H1 (cell line): ENCODE measurements around the gene C3orf62. TPM values are rescaled to one million over a fixed set of nuclear protein-coding genes. Genes with fewer than 3 reads are reported as not detected.

Source experiments
- BCL11A ChIP-seq, 2 experiments: IDR thresholded peaks; one replicate each; pipeline ENCODE4 v1.6.1; 2011; ENCODE audit warnings: low read depth in 2 of 2, low read length in 2 of 2, mild to moderate bottlenecking in 2 of 2
- CEBPB ChIP-seq: IDR thresholded peaks from 2 replicates; pipeline ENCODE4 v1.6.1; 2012; ENCODE audit warnings: low read depth, low read length
- CREB1 ChIP-seq: IDR thresholded peaks from 2 replicates; pipeline ENCODE4 v1.6.1; 2012; ENCODE audit warnings: inconsistent platforms
- GABPA ChIP-seq: IDR thresholded peaks from 2 replicates; pipeline ENCODE4 v1.6.1; 2011; ENCODE audit warnings: mild to moderate bottlenecking, low read length, moderate library complexity, borderline replicate concordance; ENCODE audit not compliant: insufficient read depth
- RBBP5 ChIP-seq: IDR thresholded peaks from 2 replicates; pipeline ENCODE4 v1.7.1; 2012; ENCODE audit warnings: low read depth, mild to moderate bottlenecking, inconsistent platforms, low read length, moderate library complexity, borderline replicate concordance
- SIX5 ChIP-seq: IDR thresholded peaks from 2 replicates; pipeline ENCODE4 v1.6.1; 2011; ENCODE audit warnings: mild to moderate bottlenecking, low read depth, low read length
- TCF12 ChIP-seq: IDR thresholded peaks from 2 replicates; pipeline ENCODE4 v1.6.1; 2011; ENCODE audit warnings: low read depth, mild to moderate bottlenecking, low read length
- YY1 ChIP-seq: IDR thresholded peaks from 2 replicates; pipeline ENCODE4 v1.6.1; 2011; ENCODE audit warnings: low read depth, mild to moderate bottlenecking, low read length
- polyA plus RNA-seq, 7 experiments: library from polyadenylated mRNA; depleted of rRNA in 3 of 7; stranded (reverse) in 5 of 7; unstranded in 2 of 7; fragments of >200 nt in 5 of 7; fragments of 200-250 nt in 2 of 7; gene quantifications; 1 replicate in 5 of 7; 2 replicates in 1 of 7; 4 replicates in 1 of 7; pipeline versions ENCODE4 v1.2.1 to v1.2.3, GENCODE V29; 2011 to 2013; ENCODE audit warnings: missing spikeins in 2 of 7, mixed read lengths in 2 of 7
- total RNA-seq: library from RNA; stranded (reverse); fragmentation: NEBNext Ultra II Directional; extraction: Animal tissue kit (Norgen Biotek cat#: 25700); gene quantifications from 2 replicates; pipeline ENCODE4 v1.2.1, GENCODE V29; 2021
- TF ChIP-seq, protein P1 (sequence below): fragments of 300-600 bp; sonication (generic); IDR thresholded peaks from 2 replicates; pipeline ENCODE4 v1.7.1; 2012; ENCODE audit warnings: low read length, moderate library complexity, mild to moderate bottlenecking, inconsistent platforms; ENCODE audit not compliant: insufficient replicate concordance
- TF ChIP-seq, protein P2 (sequence below): IDR thresholded peaks from 2 replicates; pipeline ENCODE4 v1.6.1; 2011; ENCODE audit warnings: low read length, improper control_type of control experiment

The C3orf62 gene
- total and polyA plus RNA-seq, 2 of the 8 experiments (the other 6 are each of a cell fraction or from before 2014, with no cell fraction given), result 1.1 to 3.0 TPM

DNA sequence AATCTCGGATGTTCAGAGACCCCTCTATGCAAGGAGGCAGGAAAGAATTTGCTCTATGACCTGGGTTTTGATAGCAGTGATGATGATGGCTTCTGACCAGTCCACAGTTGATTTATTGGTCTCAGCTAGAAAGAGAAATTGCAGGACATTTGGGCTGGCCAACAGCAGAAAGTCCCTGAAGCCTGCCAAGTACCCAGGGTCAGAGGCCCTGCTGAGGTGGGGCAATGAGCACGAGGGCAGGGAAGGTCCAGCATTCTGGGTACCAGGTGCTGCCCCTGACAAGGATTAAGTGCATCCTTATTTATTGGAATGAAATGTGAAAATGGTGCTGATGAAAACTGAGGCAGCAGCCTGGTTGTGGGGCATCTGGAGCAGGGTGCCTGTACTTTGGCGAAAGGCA, 19.8 kb downstream of the C3orf62 start (continued):
- TF ChIP-seq, protein P1, sequence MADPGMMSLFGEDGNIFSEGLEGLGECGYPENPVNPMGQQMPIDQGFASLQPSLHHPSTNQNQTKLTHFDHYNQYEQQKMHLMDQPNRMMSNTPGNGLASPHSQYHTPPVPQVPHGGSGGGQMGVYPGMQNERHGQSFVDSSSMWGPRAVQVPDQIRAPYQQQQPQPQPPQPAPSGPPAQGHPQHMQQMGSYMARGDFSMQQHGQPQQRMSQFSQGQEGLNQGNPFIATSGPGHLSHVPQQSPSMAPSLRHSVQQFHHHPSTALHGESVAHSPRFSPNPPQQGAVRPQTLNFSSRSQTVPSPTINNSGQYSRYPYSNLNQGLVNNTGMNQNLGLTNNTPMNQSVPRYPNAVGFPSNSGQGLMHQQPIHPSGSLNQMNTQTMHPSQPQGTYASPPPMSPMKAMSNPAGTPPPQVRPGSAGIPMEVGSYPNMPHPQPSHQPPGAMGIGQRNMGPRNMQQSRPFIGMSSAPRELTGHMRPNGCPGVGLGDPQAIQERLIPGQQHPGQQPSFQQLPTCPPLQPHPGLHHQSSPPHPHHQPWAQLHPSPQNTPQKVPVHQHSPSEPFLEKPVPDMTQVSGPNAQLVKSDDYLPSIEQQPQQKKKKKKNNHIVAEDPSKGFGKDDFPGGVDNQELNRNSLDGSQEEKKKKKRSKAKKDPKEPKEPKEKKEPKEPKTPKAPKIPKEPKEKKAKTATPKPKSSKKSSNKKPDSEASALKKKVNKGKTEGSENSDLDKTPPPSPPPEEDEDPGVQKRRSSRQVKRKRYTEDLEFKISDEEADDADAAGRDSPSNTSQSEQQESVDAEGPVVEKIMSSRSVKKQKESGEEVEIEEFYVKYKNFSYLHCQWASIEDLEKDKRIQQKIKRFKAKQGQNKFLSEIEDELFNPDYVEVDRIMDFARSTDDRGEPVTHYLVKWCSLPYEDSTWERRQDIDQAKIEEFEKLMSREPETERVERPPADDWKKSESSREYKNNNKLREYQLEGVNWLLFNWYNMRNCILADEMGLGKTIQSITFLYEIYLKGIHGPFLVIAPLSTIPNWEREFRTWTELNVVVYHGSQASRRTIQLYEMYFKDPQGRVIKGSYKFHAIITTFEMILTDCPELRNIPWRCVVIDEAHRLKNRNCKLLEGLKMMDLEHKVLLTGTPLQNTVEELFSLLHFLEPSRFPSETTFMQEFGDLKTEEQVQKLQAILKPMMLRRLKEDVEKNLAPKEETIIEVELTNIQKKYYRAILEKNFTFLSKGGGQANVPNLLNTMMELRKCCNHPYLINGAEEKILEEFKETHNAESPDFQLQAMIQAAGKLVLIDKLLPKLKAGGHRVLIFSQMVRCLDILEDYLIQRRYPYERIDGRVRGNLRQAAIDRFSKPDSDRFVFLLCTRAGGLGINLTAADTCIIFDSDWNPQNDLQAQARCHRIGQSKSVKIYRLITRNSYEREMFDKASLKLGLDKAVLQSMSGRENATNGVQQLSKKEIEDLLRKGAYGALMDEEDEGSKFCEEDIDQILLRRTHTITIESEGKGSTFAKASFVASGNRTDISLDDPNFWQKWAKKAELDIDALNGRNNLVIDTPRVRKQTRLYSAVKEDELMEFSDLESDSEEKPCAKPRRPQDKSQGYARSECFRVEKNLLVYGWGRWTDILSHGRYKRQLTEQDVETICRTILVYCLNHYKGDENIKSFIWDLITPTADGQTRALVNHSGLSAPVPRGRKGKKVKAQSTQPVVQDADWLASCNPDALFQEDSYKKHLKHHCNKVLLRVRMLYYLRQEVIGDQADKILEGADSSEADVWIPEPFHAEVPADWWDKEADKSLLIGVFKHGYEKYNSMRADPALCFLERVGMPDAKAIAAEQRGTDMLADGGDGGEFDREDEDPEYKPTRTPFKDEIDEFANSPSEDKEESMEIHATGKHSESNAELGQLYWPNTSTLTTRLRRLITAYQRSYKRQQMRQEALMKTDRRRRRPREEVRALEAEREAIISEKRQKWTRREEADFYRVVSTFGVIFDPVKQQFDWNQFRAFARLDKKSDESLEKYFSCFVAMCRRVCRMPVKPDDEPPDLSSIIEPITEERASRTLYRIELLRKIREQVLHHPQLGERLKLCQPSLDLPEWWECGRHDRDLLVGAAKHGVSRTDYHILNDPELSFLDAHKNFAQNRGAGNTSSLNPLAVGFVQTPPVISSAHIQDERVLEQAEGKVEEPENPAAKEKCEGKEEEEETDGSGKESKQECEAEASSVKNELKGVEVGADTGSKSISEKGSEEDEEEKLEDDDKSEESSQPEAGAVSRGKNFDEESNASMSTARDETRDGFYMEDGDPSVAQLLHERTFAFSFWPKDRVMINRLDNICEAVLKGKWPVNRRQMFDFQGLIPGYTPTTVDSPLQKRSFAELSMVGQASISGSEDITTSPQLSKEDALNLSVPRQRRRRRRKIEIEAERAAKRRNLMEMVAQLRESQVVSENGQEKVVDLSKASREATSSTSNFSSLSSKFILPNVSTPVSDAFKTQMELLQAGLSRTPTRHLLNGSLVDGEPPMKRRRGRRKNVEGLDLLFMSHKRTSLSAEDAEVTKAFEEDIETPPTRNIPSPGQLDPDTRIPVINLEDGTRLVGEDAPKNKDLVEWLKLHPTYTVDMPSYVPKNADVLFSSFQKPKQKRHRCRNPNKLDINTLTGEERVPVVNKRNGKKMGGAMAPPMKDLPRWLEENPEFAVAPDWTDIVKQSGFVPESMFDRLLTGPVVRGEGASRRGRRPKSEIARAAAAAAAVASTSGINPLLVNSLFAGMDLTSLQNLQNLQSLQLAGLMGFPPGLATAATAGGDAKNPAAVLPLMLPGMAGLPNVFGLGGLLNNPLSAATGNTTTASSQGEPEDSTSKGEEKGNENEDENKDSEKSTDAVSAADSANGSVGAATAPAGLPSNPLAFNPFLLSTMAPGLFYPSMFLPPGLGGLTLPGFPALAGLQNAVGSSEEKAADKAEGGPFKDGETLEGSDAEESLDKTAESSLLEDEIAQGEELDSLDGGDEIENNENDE, result no peak
- TF ChIP-seq GABPA, result no peak
- no peak for TF ChIP-seq CREB1
- TF ChIP-seq RBBP5, result no peak
- TF ChIP-seq, protein P2, sequence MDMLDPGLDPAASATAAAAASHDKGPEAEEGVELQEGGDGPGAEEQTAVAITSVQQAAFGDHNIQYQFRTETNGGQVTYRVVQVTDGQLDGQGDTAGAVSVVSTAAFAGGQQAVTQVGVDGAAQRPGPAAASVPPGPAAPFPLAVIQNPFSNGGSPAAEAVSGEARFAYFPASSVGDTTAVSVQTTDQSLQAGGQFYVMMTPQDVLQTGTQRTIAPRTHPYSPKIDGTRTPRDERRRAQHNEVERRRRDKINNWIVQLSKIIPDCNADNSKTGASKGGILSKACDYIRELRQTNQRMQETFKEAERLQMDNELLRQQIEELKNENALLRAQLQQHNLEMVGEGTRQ, result no peak
- TF ChIP-seq SIX5, result no peak
- no peak for TF ChIP-seq YY1
- TF ChIP-seq TCF12, result no peak
- TF ChIP-seq CEBPB, result no peak
- no peak for TF ChIP-seq BCL11A (IDR thresholded peaks at IDR 0.05; ENCODE audit: low read depth in 2 of 2, low read length in 2 of 2)
